Spleen (tissue), 7 donors: ENCODE data around the gene CCDC141.
"Not testable (repeated sequence)": the region's sequence is repeated elsewhere in the genome, so short reads cannot be mapped to it uniquely, and the experiment has no call there.

Experiments
- CTCF ChIP-seq, 11 experiments: fragments of 200-600 bp in 7 of 11; fragments of 450-650 bp in 4 of 11; sonication (generic) in 4 of 11; IDR thresholded peaks in 8 of 11; conservative IDR thresholded peaks in 3 of 11; 1 replicate in 7 of 11; 2 replicates in 4 of 11; pipeline versions ENCODE4 v1.4.0 to v1.8.0; 2016 to 2021; ENCODE audit warnings: antibody characterized with exemption in 11 of 11, inconsistent platforms in 4 of 11, mild to moderate bottlenecking in 1 of 11
- POLR2A ChIP-seq, 3 donors: fragments of 450-650 bp; IDR thresholded peaks; one replicate each; pipeline ENCODE4 v1.5.1; 2017; ENCODE audit warnings: antibody characterized with exemption in 3 of 3, mild to moderate bottlenecking in 1 of 3
- POLR2AphosphoS5 ChIP-seq, 3 donors: sonication (generic); formaldehyde crosslinking; IDR thresholded peaks; one replicate each; pipeline ENCODE4 v1.5.1; 2017; ENCODE audit warnings: antibody characterized with exemption in 3 of 3
- donor health status: DM: no; HTN: no; CAD: no; lungs with moderate emphysema.
- donor health status: DM: no; HTN: no; CAD: no.
- donor health status: DM: no; HTN: no; CAD: no.

GRCh38 chr2:179045602-179046001 is 4.3 kb downstream of the CCDC141 start:
- TF ChIP-seq CTCF (IDR thresholded peaks at IDR 0.05 in 8 of 11, conservative IDR thresholded peaks at IDR 0.05 in 3 of 11); POLR2A (IDR thresholded peaks at IDR 0.05); POLR2AphosphoS5 (IDR thresholded peaks at IDR 0.05): not testable (repeated sequence)
